AG09309 (cell line): ENCODE measurements around the gene AGGF1.
"Not testable (repeated sequence)": the region's sequence is repeated elsewhere in the genome, so short reads cannot be mapped to it uniquely, and the experiment has no call there.

Experiments used
- DNase-seq: peaks from one replicate; pipeline ENCODE4 v3.0.0-alpha.2; 2010; ENCODE audit warnings: low read depth
- H3K4me3 ChIP-seq: 2 replicates; pipeline ENCODE4 v1.5.1; 2011; ENCODE audit warnings: mild to moderate bottlenecking, low read depth, low read length, moderate library complexity; ENCODE audit not compliant: control insufficient read depth
- CTCF ChIP-seq: IDR thresholded peaks from 2 replicates; pipeline ENCODE4 v1.5.1; 2011; ENCODE audit warnings: mild to moderate bottlenecking, low read depth, low read length, inconsistent platforms; ENCODE audit not compliant: insufficient read depth, control insufficient read depth; ENCODE audit errors: missing control alignments

AGGF1 gene

GRCh38 chr5:77066823-77067442 is 36.7 kb downstream of the AGGF1 start:
- TF ChIP-seq CTCF: no peak
- peak; percentile 34 for DNase-seq
- no peak overlapping the region for H3K4me3 ChIP-seq

- TF ChIP-seq CTCF: no peak
- no peak overlapping the region for H3K4me3 ChIP-seq
- no peak for DNase-seq
Observed at GRCh38 chr5:77073667-77074066, 43.5 kb downstream of the AGGF1 start.

GRCh38 chr5:77074745-77075144 is 44.5 kb downstream of the AGGF1 start:
- TF ChIP-seq CTCF: no peak

GRCh38 chr5:77076961-77077828 is 47.0 kb downstream of the AGGF1 start:
- no peak overlapping the region for H3K4me3 ChIP-seq
- no peak for DNase-seq
- no peak for TF ChIP-seq CTCF

More at GRCh38 chr5:77074745-77075144, 44.5 kb downstream of the AGGF1 start:
- H3K4me3 ChIP-seq: no peak overlapping the region
- DNase-seq: no peak

GRCh38 chr5:77077829-77078176 is 47.6 kb downstream of the AGGF1 start:
- DNase-seq: no peak
- H3K4me3 ChIP-seq: no peak overlapping the region
- no peak for TF ChIP-seq CTCF

GRCh38 chr5:77080479-77080878 is 50.3 kb downstream of the AGGF1 start:
- not testable (repeated sequence) for H3K4me3 ChIP-seq, DNase-seq

- H3K4me3 ChIP-seq: no peak overlapping the region
- no peak for TF ChIP-seq CTCF
- DNase-seq: no peak
Observed at GRCh38 chr5:77080905-77081304, 50.7 kb downstream of the AGGF1 start.
